CD8-positive, alpha-beta memory T cell (primary cell): ENCODE data around the gene AGAP1. TPM values are rescaled to one million over a fixed set of nuclear protein-coding genes. Genes with fewer than 3 reads are reported as not detected.

Source experiments
- CTCF ChIA-PET: fragments of 350-600 bp; sonication (Branson Sonifier 250); formaldehyde crosslinking; loops from one replicate; lab custom pipeline; 2021; ENCODE audit warnings: antibody characterized with exemption; lab: Charles Lee
- POLR2A ChIA-PET: fragments of 350-600 bp; sonication (Branson Sonifier 250); formaldehyde crosslinking; loops from one replicate; lab custom pipeline; 2021; ENCODE audit warnings: antibody characterized with exemption; lab: Charles Lee
- DNase-seq, 5 donors: peaks; one replicate each; pipeline versions ENCODE4 v3.0.0 to v3.0.0-alpha.2; 2020 to 2022; ENCODE audit warnings: mixed read lengths in 1 of 5
- H3K27ac ChIP-seq: one replicate; pipeline ENCODE4 v1.7.0; 2013; ENCODE audit warnings: low read depth, mild to moderate bottlenecking, low read length, moderate library complexity
- H3K27me3 ChIP-seq: 2 replicates; pipeline ENCODE4 v1.7.0; 2013; ENCODE audit warnings: low read length, mild to moderate bottlenecking; ENCODE audit not compliant: insufficient read depth, poor library complexity, severe bottlenecking
- H3K36me3 ChIP-seq: 2 replicates; pipeline ENCODE4 v1.7.0; 2013; ENCODE audit warnings: mild to moderate bottlenecking, low read length, moderate library complexity; ENCODE audit not compliant: insufficient read depth
- H3K4me1 ChIP-seq: 2 replicates; pipeline ENCODE4 v1.7.0; 2013; ENCODE audit warnings: mild to moderate bottlenecking, low read length, moderate library complexity; ENCODE audit not compliant: insufficient read depth
- H3K4me3 ChIP-seq: 2 replicates; pipeline ENCODE4 v1.7.0; 2013; ENCODE audit warnings: mild to moderate bottlenecking, low read length
- H3K9me3 ChIP-seq: 2 replicates; pipeline ENCODE4 v1.7.0; 2013; ENCODE audit warnings: mild to moderate bottlenecking, low read length
- H3K27ac Mint-ChIP-seq, 8 donors: one replicate each; pipeline ENCODE4 v1.8.0; 2020 to 2021; ENCODE audit warnings: mixed read lengths in 8 of 8, mild to moderate bottlenecking in 6 of 8, inconsistent platforms in 3 of 8, moderate library complexity in 3 of 8
- H3K27me3 Mint-ChIP-seq, 2 donors: one replicate each; pipeline ENCODE4 v1.8.0; 2020 to 2021; ENCODE audit warnings: mixed read lengths in 2 of 2, mild to moderate bottlenecking in 1 of 2, moderate library complexity in 1 of 2
- H3K36me3 Mint-ChIP-seq, 3 donors: one replicate each; pipeline ENCODE4 v1.8.0; 2020 to 2021; ENCODE audit warnings: mixed read lengths in 3 of 3, inconsistent platforms in 1 of 3, mild to moderate bottlenecking in 1 of 3
- H3K4me1 Mint-ChIP-seq, 3 donors: one replicate each; pipeline ENCODE4 v1.8.0; 2020 to 2021; ENCODE audit warnings: mixed read lengths in 3 of 3, inconsistent platforms in 1 of 3, mild to moderate bottlenecking in 1 of 3
- H3K4me3 Mint-ChIP-seq, 7 donors: one replicate each; pipeline ENCODE4 v1.8.0; 2020 to 2021; ENCODE audit warnings: mixed read lengths in 7 of 7, mild to moderate bottlenecking in 6 of 7, moderate library complexity in 4 of 7, inconsistent platforms in 2 of 7
- H3K9me3 Mint-ChIP-seq, 5 donors: one replicate each; pipeline ENCODE4 v1.8.0; 2020 to 2022; ENCODE audit warnings: mixed read lengths in 5 of 5, mild to moderate bottlenecking in 3 of 5, moderate library complexity in 2 of 5, inconsistent platforms in 1 of 5
- polyA plus RNA-seq: library from polyadenylated mRNA; unstranded; fragments of 300-500 nt; fragmentation: Illumina TruSeq; gene quantifications from one replicate; pipeline ENCODE4 v1.2.3, GENCODE V29; 2021
- total RNA-seq, 2 experiments: library from RNA; stranded (reverse); gene quantifications; one replicate each; pipeline ENCODE4 v1.2.3, GENCODE V29; 2021

Gene AGAP1
- total and polyA plus RNA-seq, 3 experiments from 2014 or later, result 1.2 to 3.3 (median 2.7) TPM

- H3K36me3 ChIP-seq, result no peaks in the 10 kb centered on the region
- no peaks in the 10 kb centered on the region for H3K9me3 Mint-ChIP-seq
- H3K4me3 ChIP-seq, result no peak overlapping the region
- H3K27ac ChIP-seq, result no peak overlapping the region
- H3K4me1 Mint-ChIP-seq, result no peaks in the 10 kb centered on the region
- no peaks in the 10 kb centered on the region for H3K4me1 ChIP-seq
- H3K36me3 Mint-ChIP-seq, result no peaks in the 10 kb centered on the region
- H3K27me3 ChIP-seq, result no peaks in the 10 kb centered on the region
- DNase-seq, result no peak
- no peak overlapping the region for H3K4me3 Mint-ChIP-seq
- no peak overlapping the region for H3K27ac Mint-ChIP-seq
- no peaks in the 10 kb centered on the region for H3K9me3 ChIP-seq
- ChIA-PET POLR2A (no interaction called here), CTCF (interaction anchor here (0.7 to 1.5 kb wide), 3 partner anchors 7 to 14 kb away, joined by 3 to 13 read pairs (median 3); no protein-coding TSS in a partner anchor)
- H3K27me3 Mint-ChIP-seq, result peaks cover 6 to 13% of the 10 kb centered on the region in 2 donors
These were observed 253.3 kb downstream of the AGAP1 start for GRCh38 chr2:235747001-235747785.

GRCh38 chr2:235747786-235748091, 253.9 kb downstream of the AGAP1 start:
- Histone ChIP-seq H3K27me3 (no peaks in the 10 kb centered on the region), H3K9me3 (no peaks in the 10 kb centered on the region), H3K27ac (no peak overlapping the region), H3K4me3 (no peak overlapping the region), H3K4me1 (no peaks in the 10 kb centered on the region), H3K36me3 (no peaks in the 10 kb centered on the region)
- Mint-ChIP-seq H3K27ac (no peak overlapping the region), H3K9me3 (no peaks in the 10 kb centered on the region), H3K4me1 (no peaks in the 10 kb centered on the region), H3K27me3 (peaks cover 6 to 13% of the 10 kb centered on the region in 2 donors), H3K4me3 (no peak overlapping the region), H3K36me3 (no peaks in the 10 kb centered on the region)
- POLR2A ChIA-PET, result no interaction called here
- CTCF ChIA-PET, result interaction anchor here (0.7 kb wide), 1 partner anchor 14 kb away, joined by 3 read pairs; no protein-coding TSS in a partner anchor
- no peak for DNase-seq

- DNase-seq, result no peak
- H3K4me1 Mint-ChIP-seq, result no peaks in the 10 kb centered on the region
- H3K9me3 Mint-ChIP-seq, result no peaks in the 10 kb centered on the region
- peaks cover 6 to 13% of the 10 kb centered on the region in 2 donors for H3K27me3 Mint-ChIP-seq
- ChIA-PET POLR2A (no interaction called here), CTCF (no interaction called here)
- no peak overlapping the region for H3K4me3 Mint-ChIP-seq
- Histone ChIP-seq H3K36me3 (no peaks in the 10 kb centered on the region), H3K27ac (no peak overlapping the region), H3K4me3 (no peak overlapping the region), H3K4me1 (no peaks in the 10 kb centered on the region), H3K9me3 (no peaks in the 10 kb centered on the region), H3K27me3 (no peaks in the 10 kb centered on the region)
- H3K36me3 Mint-ChIP-seq, result no peaks in the 10 kb centered on the region
- H3K27ac Mint-ChIP-seq, result no peak overlapping the region
These were observed 255.4 kb downstream of the AGAP1 start for GRCh38 chr2:235749121-235749770.

GRCh38 chr2:235749771-235750160, 255.9 kb downstream of the AGAP1 start:
- Mint-ChIP-seq H3K36me3 (no peaks in the 10 kb centered on the region), H3K4me3 (no peak overlapping the region), H3K27ac (no peak overlapping the region), H3K4me1 (no peaks in the 10 kb centered on the region), H3K27me3 (peaks cover 6 to 11% of the 10 kb centered on the region in 2 donors), H3K9me3 (no peaks in the 10 kb centered on the region)
- no peaks in the 10 kb centered on the region for H3K27me3 ChIP-seq
- no peak overlapping the region for H3K27ac ChIP-seq
- no peak overlapping the region for H3K4me3 ChIP-seq
- ChIA-PET POLR2A (no interaction called here), CTCF (interaction anchor here (1.4 kb wide), 1 partner anchor 1204 kb away, joined by 3 read pairs; no protein-coding TSS in a partner anchor)
- no peak for DNase-seq
- no peaks in the 10 kb centered on the region for H3K36me3 ChIP-seq
- H3K9me3 ChIP-seq, result no peaks in the 10 kb centered on the region
- no peaks in the 10 kb centered on the region for H3K4me1 ChIP-seq

GRCh38 chr2:235752846-235753245, 259.0 kb downstream of the AGAP1 start:
- no peaks in the 10 kb centered on the region for H3K36me3 ChIP-seq
- Mint-ChIP-seq H3K4me3 (no peak overlapping the region), H3K4me1 (no peaks in the 10 kb centered on the region), H3K27me3 (peaks cover 6 to 10% of the 10 kb centered on the region in 2 donors), H3K27ac (peak overlapping the region in 1 of 8 donors; percentile 23), H3K9me3 (no peaks in the 10 kb centered on the region), H3K36me3 (no peaks in the 10 kb centered on the region)
- no peaks in the 10 kb centered on the region for H3K4me1 ChIP-seq
- CTCF ChIA-PET, result no interaction called here
- no peak for DNase-seq
- POLR2A ChIA-PET, result no interaction called here
- no peaks in the 10 kb centered on the region for H3K27me3 ChIP-seq
- H3K9me3 ChIP-seq, result no peaks in the 10 kb centered on the region
- H3K4me3 ChIP-seq, result no peak overlapping the region
- H3K27ac ChIP-seq, result no peak overlapping the region

- Histone ChIP-seq H3K4me3 (no peak overlapping the region), H3K9me3 (no peaks in the 10 kb centered on the region), H3K27ac (no peak overlapping the region), H3K36me3 (no peaks in the 10 kb centered on the region), H3K4me1 (no peaks in the 10 kb centered on the region), H3K27me3 (no peaks in the 10 kb centered on the region)
- Mint-ChIP-seq H3K4me3 (no peak overlapping the region), H3K27me3 (peaks cover 4 to 5% of the 10 kb centered on the region in 2 donors), H3K36me3 (no peaks in the 10 kb centered on the region), H3K9me3 (no peaks in the 10 kb centered on the region), H3K4me1 (no peaks in the 10 kb centered on the region), H3K27ac (no peak overlapping the region)
- POLR2A ChIA-PET, result no interaction called here
- CTCF ChIA-PET, result interaction anchor here (1.2 kb wide), 2 partner anchors 8 to 12 kb away, joined by 3 read pairs; no protein-coding TSS in a partner anchor
- no peak for DNase-seq
These were observed 260.7 kb downstream of the AGAP1 start for GRCh38 chr2:235754357-235755207.

GRCh38 chr2:235756491-235756890, 262.6 kb downstream of the AGAP1 start:
- H3K4me3 ChIP-seq, result no peak overlapping the region
- no peaks in the 10 kb centered on the region for H3K9me3 ChIP-seq
- no peak for DNase-seq
- no peaks in the 10 kb centered on the region for H3K27me3 ChIP-seq
- H3K4me1 Mint-ChIP-seq, result no peaks in the 10 kb centered on the region
- peaks cover 2 to 3% of the 10 kb centered on the region in 2 donors for H3K27me3 Mint-ChIP-seq
- no peak overlapping the region for H3K27ac ChIP-seq
- no peaks in the 10 kb centered on the region for H3K36me3 ChIP-seq
- H3K9me3 Mint-ChIP-seq, result no peaks in the 10 kb centered on the region
- CTCF ChIA-PET, result interaction anchor here (1.1 kb wide), 1 partner anchor 11 kb away, joined by 4 read pairs; no protein-coding TSS in a partner anchor
- no peak overlapping the region for H3K4me3 Mint-ChIP-seq
- POLR2A ChIA-PET, result no interaction called here
- H3K27ac Mint-ChIP-seq, result no peak overlapping the region
- no peaks in the 10 kb centered on the region for H3K4me1 ChIP-seq
- no peaks in the 10 kb centered on the region for H3K36me3 Mint-ChIP-seq
